Measurements from ENCODE around the gene LGALS8.

LGALS8 gene

GRCh38 chr1:236558081-236558480, 34.3 kb downstream of the LGALS8 start:
- no peak for DNase-seq (ENCODE audit: extremely low read depth, low read depth)

GRCh38 chr1:236558846-236559245, 35.1 kb downstream of the LGALS8 start:
- no peak for DNase-seq (ENCODE audit: extremely low read depth, low read depth)
- no peak for TF ChIP-seq CTCF (IDR thresholded peaks at IDR 0.05; ENCODE audit: low read depth, low read length)

More at GRCh38 chr1:236558081-236558480, 34.3 kb downstream of the LGALS8 start:
- TF ChIP-seq CTCF (IDR thresholded peaks at IDR 0.05; ENCODE audit: low read depth, low read length), result no peak

GRCh38 chr1:236560213-236560771, 36.5 kb downstream of the LGALS8 start:
- no peak for TF ChIP-seq CTCF (IDR thresholded peaks at IDR 0.05; ENCODE audit: low read depth, low read length)
- DNase-seq (ENCODE audit: extremely low read depth, low read depth), result no peak

- no peak for TF ChIP-seq CTCF (IDR thresholded peaks at IDR 0.05; ENCODE audit: low read depth, low read length)
- DNase-seq (ENCODE audit: extremely low read depth, low read depth), result no peak
Observed at GRCh38 chr1:236561976-236562375, 38.2 kb downstream of the LGALS8 start.

GRCh38 chr1:236565530-236565929, 41.7 kb downstream of the LGALS8 start:
- TF ChIP-seq CTCF (IDR thresholded peaks at IDR 0.05; ENCODE audit: low read depth, low read length), result no peak
- DNase-seq (ENCODE audit: extremely low read depth, low read depth), result no peak

- TF ChIP-seq CTCF (IDR thresholded peaks at IDR 0.05; ENCODE audit: low read depth, low read length), result no peak
- DNase-seq (ENCODE audit: extremely low read depth, low read depth), result peak; percentile 25
Observed at GRCh38 chr1:236568285-236568894, 44.6 kb downstream of the LGALS8 start.

- no peak for DNase-seq (ENCODE audit: extremely low read depth, low read depth)
- TF ChIP-seq CTCF (IDR thresholded peaks at IDR 0.05; ENCODE audit: low read depth, low read length), result no peak
Observed at GRCh38 chr1:236575523-236575922, 51.7 kb downstream of the LGALS8 start.

Data from AG09319 (cell line).